Activated T-cell treated with anti-CD3 and anti-CD28 coated beads, Interleukin-2, amount 50 U/mL, for 4 hours (primary cell): ENCODE results near the gene EPB41L2. TPM values are rescaled to one million over a fixed set of nuclear protein-coding genes. Genes with fewer than 3 reads are reported as not detected.
"Not testable (repeated sequence)": the region's sequence is repeated elsewhere in the genome, so short reads cannot be mapped to it uniquely, and the experiment has no call there.

ENCODE experiments used
- ATAC-seq, 2 donors: fragments of 200-7000 bp; cut with Tn5 transposase; one replicate each; pipeline ENCODE4 v1.10.0; 2021
- DNase-seq: peaks from one replicate; pipeline ENCODE4 v3.0.0-alpha.2; 2020
- H3K27me3 Mint-ChIP-seq: one replicate; pipeline ENCODE4 v1.8.0; 2021; ENCODE audit warnings: low read depth, mixed read lengths
- H3K36me3 Mint-ChIP-seq: one replicate; pipeline ENCODE4 v1.8.0; 2022; ENCODE audit warnings: mixed read lengths; ENCODE audit not compliant: insufficient read depth
- H3K4me1 Mint-ChIP-seq: one replicate; pipeline ENCODE4 v1.8.0; 2021; ENCODE audit warnings: low read depth, mixed read lengths
- H3K4me3 Mint-ChIP-seq: one replicate; pipeline ENCODE4 v1.8.0; 2021; ENCODE audit warnings: mild to moderate bottlenecking, moderate library complexity, mixed read lengths
- H3K9me3 Mint-ChIP-seq: one replicate; pipeline ENCODE4 v1.8.0; 2021; ENCODE audit warnings: mixed read lengths
- total RNA-seq, 3 donors: library from RNA; stranded (reverse); gene quantifications; one replicate each; pipeline ENCODE4 v1.2.1, GENCODE V29; 2021

EPB41L2 gene
- total RNA-seq, 3 donors from 2014 or later: 11.7 to 18.0 (median 15.3) TPM

- ATAC-seq (no peak), DNase-seq (no peak)
- Mint-ChIP-seq H3K27me3 (peaks cover 2% of the 10 kb centered on the region), H3K4me1 (no peaks in the 10 kb centered on the region), H3K36me3 (no peaks in the 10 kb centered on the region), H3K9me3 (peaks cover 7% of the 10 kb centered on the region), H3K4me3 (no peak overlapping the region)
Observed at GRCh38 chr6:130814506-130814905, 248.5 kb downstream of the EPB41L2 start.

GRCh38 chr6:130811932-130812331 lies 251.1 kb downstream of the EPB41L2 start:
- Mint-ChIP-seq H3K27me3 (no peaks in the 10 kb centered on the region), H3K4me3 (no peak overlapping the region), H3K36me3 (no peaks in the 10 kb centered on the region), H3K4me1 (no peaks in the 10 kb centered on the region), H3K9me3 (peaks cover 2% of the 10 kb centered on the region)
- DNase-seq (no peak), ATAC-seq (no peak)

- no peak for DNase-seq
- Mint-ChIP-seq H3K4me1 (no peaks in the 10 kb centered on the region), H3K4me3 (no peak overlapping the region), H3K9me3 (no peaks in the 10 kb centered on the region), H3K27me3 (peaks cover 3% of the 10 kb centered on the region), H3K36me3 (no peaks in the 10 kb centered on the region)
- ATAC-seq: no peak
Observed at GRCh38 chr6:130810307-130811030, 252.6 kb downstream of the EPB41L2 start.

DNA sequence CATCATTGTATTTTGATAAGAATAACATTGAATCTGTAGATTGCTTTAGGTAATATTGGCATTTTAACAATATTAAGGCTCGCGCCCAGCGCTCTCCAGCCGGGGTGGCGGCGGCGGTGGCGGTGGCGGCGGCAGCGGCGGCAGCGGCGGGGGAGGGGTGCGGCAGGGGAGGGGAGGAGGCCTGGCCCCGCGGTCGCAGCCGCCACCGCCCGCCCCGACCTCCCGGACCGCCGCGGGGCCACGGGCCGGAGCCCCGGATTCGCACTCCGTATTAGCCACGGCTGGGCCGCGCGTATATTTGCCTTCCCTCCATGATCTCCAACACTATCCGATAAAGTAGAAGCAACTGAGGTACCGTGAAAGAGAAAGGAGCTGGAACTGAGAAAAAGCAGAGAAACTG lies 261.7 kb downstream of the EPB41L2 start:
- DNase-seq, H3K36me3 Mint-ChIP-seq, H3K27me3 Mint-ChIP-seq, H3K4me3 Mint-ChIP-seq, ATAC-seq, H3K9me3 Mint-ChIP-seq, H3K4me1 Mint-ChIP-seq: not testable (repeated sequence)

DNA sequence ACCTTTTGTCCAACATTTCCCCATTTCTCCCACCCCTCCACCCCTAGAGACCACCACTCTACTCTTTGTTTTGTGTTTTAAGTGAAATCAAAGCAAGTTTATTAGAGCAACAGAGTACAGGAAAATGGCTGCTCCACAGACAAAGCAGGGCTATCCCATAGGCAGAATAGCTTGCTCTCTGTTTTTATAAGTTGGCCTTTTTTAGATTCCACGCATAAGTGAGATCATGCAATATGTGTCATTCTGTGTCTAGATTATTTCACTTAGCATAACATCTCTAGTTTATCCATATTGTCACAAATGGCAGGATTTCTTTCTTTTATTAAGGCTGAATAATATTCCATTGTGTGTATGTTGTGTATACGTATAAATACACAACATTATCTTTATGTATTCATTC lies 266.0 kb downstream of the EPB41L2 start:
- Mint-ChIP-seq H3K9me3 (no peaks in the 10 kb centered on the region), H3K27me3 (no peaks in the 10 kb centered on the region), H3K36me3 (no peaks in the 10 kb centered on the region), H3K4me1 (no peaks in the 10 kb centered on the region), H3K4me3 (no peak overlapping the region)
- ATAC-seq (no peak), DNase-seq (no peak)

GRCh38 chr6:130796313-130796905 lies 266.6 kb downstream of the EPB41L2 start:
- no peaks in the 10 kb centered on the region for H3K4me1 Mint-ChIP-seq
- ATAC-seq: no peak
- no peaks in the 10 kb centered on the region for H3K36me3 Mint-ChIP-seq
- no peak for DNase-seq
- no peak overlapping the region for H3K4me3 Mint-ChIP-seq
- no peaks in the 10 kb centered on the region for H3K9me3 Mint-ChIP-seq
- H3K27me3 Mint-ChIP-seq: no peaks in the 10 kb centered on the region

GRCh38 chr6:130794738-130795137 lies 268.3 kb downstream of the EPB41L2 start:
- H3K4me1 Mint-ChIP-seq: no peaks in the 10 kb centered on the region
- no peak for DNase-seq
- no peak for ATAC-seq
- no peaks in the 10 kb centered on the region for H3K36me3 Mint-ChIP-seq
- H3K9me3 Mint-ChIP-seq: no peaks in the 10 kb centered on the region
- no peak overlapping the region for H3K4me3 Mint-ChIP-seq
- H3K27me3 Mint-ChIP-seq: no peaks in the 10 kb centered on the region

- no peaks in the 10 kb centered on the region for H3K9me3 Mint-ChIP-seq
- no peak for DNase-seq
- no peaks in the 10 kb centered on the region for H3K36me3 Mint-ChIP-seq
- ATAC-seq: no peak
- H3K4me3 Mint-ChIP-seq: no peak overlapping the region
- H3K27me3 Mint-ChIP-seq: no peaks in the 10 kb centered on the region
- H3K4me1 Mint-ChIP-seq: no peaks in the 10 kb centered on the region
Observed at GRCh38 chr6:130794010-130794697, 268.9 kb downstream of the EPB41L2 start.

Other genes starting within 250 kb of the EPB41L2 start
- gene SMLR1, start 235.8 kb downstream of the EPB41L2 start, total RNA-seq: not detected
- 1 to 10 TPM; 3.0 to 3.3 (median 3.2) TPM for gene AKAP7, start 72.2 kb upstream of the EPB41L2 start, total RNA-seq